HEK293T (cell line): ENCODE measurements around the gene GMPR2.

ENCODE experiments used
- CTCF ChIA-PET: fragments of 350-600 bp; formaldehyde crosslinking; extraction: SDS; loops from one replicate; lab custom pipeline; 2021; ENCODE audit warnings: antibody characterized with exemption, inconsistent platforms; lab: Yijun Ruan, JAX
- POLR2A ChIA-PET: fragments of 350-600 bp; formaldehyde crosslinking; extraction: SDS; loops from one replicate; lab custom pipeline; 2020; ENCODE audit warnings: antibody characterized with exemption, inconsistent platforms; lab: Yijun Ruan, JAX
- DNase-seq: peaks from one replicate; pipeline ENCODE4 v3.0.0; 2012; ENCODE audit warnings: mixed read lengths; ENCODE audit errors: extremely low spot score
- ARNT ChIP-seq: fragments of 450-650 bp; IDR thresholded peaks from 2 replicates; pipeline ENCODE4 v1.6.1; 2017; ENCODE audit warnings: mild to moderate bottlenecking
- BHLHE40 ChIP-seq: fragments of 450-650 bp; IDR thresholded peaks from 2 replicates; pipeline ENCODE4 v1.6.1; 2016; ENCODE audit warnings: mild to moderate bottlenecking, moderate library complexity, borderline replicate concordance
- CTBP1 ChIP-seq: fragments of 450-650 bp; IDR thresholded peaks from 2 replicates; pipeline ENCODE4 v1.6.1; 2016; ENCODE audit warnings: borderline replicate concordance
- ELF4 ChIP-seq: fragments of 450-650 bp; IDR thresholded peaks from 2 replicates; pipeline ENCODE4 v1.6.1; 2017; ENCODE audit warnings: antibody characterized with exemption
- FOXA1 ChIP-seq: fragments of 450-650 bp; IDR thresholded peaks from 2 replicates; pipeline ENCODE4 v1.6.1; 2016; ENCODE audit warnings: mild to moderate bottlenecking
- FOXK2 ChIP-seq: fragments of 450-650 bp; IDR thresholded peaks from 2 replicates; pipeline ENCODE4 v1.6.1; 2016; ENCODE audit warnings: mild to moderate bottlenecking
- FOXM1 ChIP-seq: fragments of 450-650 bp; IDR thresholded peaks from 2 replicates; pipeline ENCODE4 v1.6.1; 2017; ENCODE audit warnings: mild to moderate bottlenecking, borderline replicate concordance
- HDGF ChIP-seq: fragments of 450-650 bp; IDR thresholded peaks from 2 replicates; pipeline ENCODE4 v1.6.1; 2017; ENCODE audit warnings: antibody characterized with exemption, borderline replicate concordance
- L3MBTL2 ChIP-seq: fragments of 450-650 bp; conservative IDR thresholded peaks from 2 replicates; pipeline ENCODE4 v1.6.1; 2016; ENCODE audit warnings: mild to moderate bottlenecking
- LEF1 ChIP-seq: fragments of 450-650 bp; IDR thresholded peaks from 2 replicates; pipeline ENCODE4 v1.6.1; 2017; ENCODE audit warnings: mild to moderate bottlenecking, borderline replicate concordance
- NFRKB ChIP-seq: fragments of 450-650 bp; IDR thresholded peaks from 2 replicates; pipeline ENCODE4 v1.6.1; 2016; ENCODE audit warnings: mild to moderate bottlenecking, moderate library complexity
- SP1 ChIP-seq: fragments of 450-650 bp; IDR thresholded peaks from 2 replicates; pipeline ENCODE4 v1.6.1; 2017
- SUZ12 ChIP-seq: fragments of 450-650 bp; IDR thresholded peaks from 2 replicates; pipeline ENCODE4 v1.6.1; 2016; ENCODE audit warnings: mild to moderate bottlenecking
- TARDBP ChIP-seq: fragments of 450-650 bp; IDR thresholded peaks from 2 replicates; pipeline ENCODE4 v1.6.1; 2016
- ZNF384 ChIP-seq: fragments of 450-650 bp; IDR thresholded peaks from 2 replicates; pipeline ENCODE4 v1.6.1; 2016
- TF ChIP-seq, protein P1 (sequence below): fragments of 450-650 bp; IDR thresholded peaks from 2 replicates; pipeline ENCODE4 v1.6.1; 2016

The GMPR2 gene

DNA sequence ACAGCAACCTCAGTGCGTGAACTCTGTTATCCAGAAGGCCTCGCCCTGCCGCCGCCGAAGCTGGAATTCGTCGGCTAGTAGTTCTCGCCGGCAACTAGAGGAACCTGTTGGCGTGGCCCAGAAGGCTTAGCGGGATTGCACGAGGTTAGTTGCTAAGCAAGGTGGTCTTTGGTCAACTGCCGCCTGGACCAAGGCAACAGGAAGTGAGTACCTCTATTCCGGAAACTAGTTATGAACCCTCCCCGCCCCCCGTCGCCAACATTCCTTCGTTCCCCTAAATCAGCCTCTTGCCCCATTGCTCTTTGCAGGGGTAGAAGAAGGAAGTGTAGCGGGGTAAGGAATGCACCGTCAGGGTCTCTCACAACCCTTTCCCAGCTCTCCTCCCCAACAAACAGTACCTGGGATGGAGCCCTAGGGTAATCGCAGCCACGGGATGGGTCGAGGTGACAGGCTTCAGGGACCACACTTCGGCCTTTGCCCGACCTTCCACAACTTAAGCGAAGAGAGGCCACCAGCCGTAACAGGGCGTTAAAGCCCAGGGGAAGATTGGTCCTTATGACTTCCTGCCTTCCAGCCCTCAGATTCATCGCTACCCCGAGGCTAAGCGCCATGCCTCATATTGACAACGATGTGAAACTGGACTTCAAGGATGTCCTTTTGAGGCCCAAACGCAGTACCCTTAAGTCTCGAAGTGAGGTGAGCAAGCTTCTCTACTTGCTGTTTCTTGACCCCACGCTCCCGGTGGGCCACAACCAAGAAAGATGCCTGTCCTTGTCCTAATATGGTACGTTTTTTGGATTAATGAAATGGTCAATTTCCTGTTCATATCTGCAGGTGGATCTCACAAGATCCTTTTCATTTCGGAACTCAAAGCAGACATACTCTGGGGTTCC, at the start of gene GMPR2:
Gene GMPR2, plus strand, starts transcription at position 285 of the 893 bp plus-strand sequence. Its CDS starts 325 bp downstream, at position 610.
- ChIA-PET CTCF (interaction anchor here (0.6 kb wide), 1 partner anchor 14 kb away, joined by 3 read pairs; no protein-coding TSS in a partner anchor), POLR2A (interaction anchor here (0.6 to 2.3 kb wide), 4 partner anchors 9 to 86 kb away, joined by 3 to 13 read pairs (median 4); partner anchors contain the start of genes CHMP4A, PSME2, RNF31 and TINF2)
- DNase-seq = no peak
- TF ChIP-seq ELF4 (peak; percentile 15; the same call in 1 of the 2 replicates), FOXM1 (no peak), L3MBTL2 (peak; percentile 79)

DNA sequence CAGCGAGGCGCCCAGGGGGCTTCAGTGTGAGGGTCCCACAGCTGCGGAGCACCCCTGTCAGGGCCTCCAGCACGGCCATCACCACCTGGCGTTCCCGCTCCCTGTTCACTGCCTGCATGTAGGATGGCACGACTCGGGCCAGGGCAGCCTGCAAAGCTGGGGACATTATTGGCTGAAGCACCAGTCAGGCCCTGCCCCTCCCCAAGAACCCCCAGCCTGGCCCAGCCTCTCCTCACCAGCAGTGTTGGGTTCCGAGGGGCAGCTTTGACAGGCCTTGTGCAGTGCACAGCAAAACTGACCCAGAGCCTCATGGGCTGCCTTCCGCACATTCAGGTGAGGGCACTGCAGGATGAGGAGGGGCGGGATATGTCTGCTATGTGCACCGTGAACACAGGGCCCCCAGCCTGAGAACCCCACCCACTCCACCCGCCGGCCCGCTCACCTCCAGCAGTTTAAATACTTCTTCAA, 49.7 kb upstream of the GMPR2 start:
- CTCF ChIA-PET = interaction anchor here (1.1 kb wide), 1 partner anchor 125 kb away, joined by 3 read pairs; no protein-coding TSS in a partner anchor
- DNase-seq = no peak
- no peak for TF ChIP-seq HDGF
- TF ChIP-seq FOXK2 = no peak
- no peak for TF ChIP-seq SUZ12
- TF ChIP-seq, protein P1, sequence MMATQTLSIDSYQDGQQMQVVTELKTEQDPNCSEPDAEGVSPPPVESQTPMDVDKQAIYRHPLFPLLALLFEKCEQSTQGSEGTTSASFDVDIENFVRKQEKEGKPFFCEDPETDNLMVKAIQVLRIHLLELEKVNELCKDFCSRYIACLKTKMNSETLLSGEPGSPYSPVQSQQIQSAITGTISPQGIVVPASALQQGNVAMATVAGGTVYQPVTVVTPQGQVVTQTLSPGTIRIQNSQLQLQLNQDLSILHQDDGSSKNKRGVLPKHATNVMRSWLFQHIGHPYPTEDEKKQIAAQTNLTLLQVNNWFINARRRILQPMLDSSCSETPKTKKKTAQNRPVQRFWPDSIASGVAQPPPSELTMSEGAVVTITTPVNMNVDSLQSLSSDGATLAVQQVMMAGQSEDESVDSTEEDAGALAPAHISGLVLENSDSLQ = no peak
- TF ChIP-seq BHLHE40 = no peak
- no peak for TF ChIP-seq ELF4
- POLR2A ChIA-PET = interaction anchor here (0.8 to 1.0 kb wide), 2 partner anchors 30 to 42 kb away, joined by 3 to 4 read pairs; partner anchors contain the start of genes CHMP4A and EMC9

GRCh38 chr14:24184104-24184970, 48.4 kb upstream of the GMPR2 start:
- TF ChIP-seq ZNF384 = no peak
- TF ChIP-seq SUZ12 = no peak
- no peak for TF ChIP-seq ELF4
- no peak for TF ChIP-seq FOXK2
- TF ChIP-seq TARDBP = no peak
- TF ChIP-seq LEF1 = no peak
- TF ChIP-seq L3MBTL2 = no peak
- no peak for TF ChIP-seq NFRKB
- no peak for TF ChIP-seq FOXA1
- no peak for TF ChIP-seq FOXM1
- TF ChIP-seq, protein P1 = no peak
- TF ChIP-seq ARNT = no peak
- CTCF ChIA-PET = interaction anchor here (1.6 kb wide), 1 partner anchor 23 kb away, joined by 4 read pairs; the partner anchor contains the start of gene IRF9
- DNase-seq = no peak
- POLR2A ChIA-PET = interaction anchor here (2.9 kb wide), 1 partner anchor 11 kb away, joined by 14 read pairs; the partner anchor contains the start of gene TM9SF1

DNA sequence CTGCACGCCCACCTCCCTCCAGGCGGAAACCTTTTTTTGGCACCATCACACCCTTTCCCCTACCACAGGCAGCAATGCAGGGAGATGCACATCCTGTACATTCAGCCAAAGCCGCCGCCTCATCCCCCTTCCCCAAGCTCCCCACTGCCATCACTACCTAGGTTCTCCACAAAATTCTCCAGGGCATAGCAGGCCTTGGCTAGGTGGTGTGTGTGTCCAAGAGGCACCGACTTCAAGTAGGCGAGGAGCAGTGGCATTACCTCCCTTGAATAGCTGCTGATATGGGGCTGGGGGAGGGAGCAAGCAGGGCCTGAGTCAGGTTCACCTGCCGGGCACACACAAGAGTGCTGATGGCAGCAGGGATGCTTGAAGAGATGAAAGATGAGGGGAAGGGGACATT, 47.7 kb upstream of the GMPR2 start:
- ChIA-PET POLR2A (interaction anchor here (0.7 to 2.9 kb wide), 3 partner anchors 8 to 44 kb away, joined by 3 to 14 read pairs (median 4); partner anchors contain the start of genes EMC9 and TM9SF1), CTCF (interaction anchor here (1.6 kb wide), 1 partner anchor 24 kb away, joined by 4 read pairs; the partner anchor contains the start of gene IRF9)
- TF ChIP-seq NFRKB = no peak
- no peak for TF ChIP-seq SUZ12
- no peak for TF ChIP-seq TARDBP
- TF ChIP-seq BHLHE40 = no peak
- TF ChIP-seq ZNF384 = no peak
- no peak for TF ChIP-seq ARNT
- TF ChIP-seq, protein P1 = no peak
- no peak for TF ChIP-seq SP1
- no peak for TF ChIP-seq HDGF
- TF ChIP-seq LEF1 = no peak
- no peak for TF ChIP-seq L3MBTL2
- DNase-seq = no peak

DNA sequence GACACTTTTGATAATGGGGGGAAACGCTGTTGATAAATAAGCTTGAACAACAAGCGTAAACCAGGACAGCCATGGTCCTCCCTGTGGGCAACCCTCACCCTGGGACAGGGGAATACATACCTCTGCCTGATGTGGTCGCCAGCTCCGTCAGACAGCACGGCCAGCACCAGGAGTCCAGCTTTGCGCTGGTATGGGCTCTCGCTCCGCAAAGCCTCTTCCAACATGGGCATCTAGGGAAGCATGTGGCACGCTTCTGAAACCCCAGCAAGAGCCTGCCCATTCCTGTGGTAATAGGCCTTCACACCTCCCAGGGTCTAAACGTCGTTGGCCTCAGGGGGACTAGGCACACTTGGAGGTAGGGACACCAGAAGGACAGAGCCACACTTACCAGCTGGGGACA, 47.0 kb upstream of the GMPR2 start:
- no peak for TF ChIP-seq ELF4
- no peak for TF ChIP-seq FOXM1
- no peak for TF ChIP-seq CTBP1
- TF ChIP-seq HDGF = no peak
- no peak for TF ChIP-seq ARNT
- TF ChIP-seq, protein P1 = no peak
- no peak for TF ChIP-seq ZNF384
- no peak for TF ChIP-seq BHLHE40
- TF ChIP-seq NFRKB = no peak
- no peak for TF ChIP-seq FOXK2
- no peak for TF ChIP-seq LEF1
- TF ChIP-seq L3MBTL2 = no peak
- TF ChIP-seq SP1 = no peak
- no peak for TF ChIP-seq TARDBP
- DNase-seq = no peak
- CTCF ChIA-PET = interaction anchor here (1.6 kb wide), 1 partner anchor 24 kb away, joined by 4 read pairs; the partner anchor contains the start of gene IRF9
- POLR2A ChIA-PET = interaction anchor here (0.7 to 2.9 kb wide), 4 partner anchors 8 to 44 kb away, joined by 3 to 14 read pairs (median 4); partner anchors contain the start of genes EMC9 and TM9SF1
